Measurements from ENCODE around the gene ZNF208.

DNA sequence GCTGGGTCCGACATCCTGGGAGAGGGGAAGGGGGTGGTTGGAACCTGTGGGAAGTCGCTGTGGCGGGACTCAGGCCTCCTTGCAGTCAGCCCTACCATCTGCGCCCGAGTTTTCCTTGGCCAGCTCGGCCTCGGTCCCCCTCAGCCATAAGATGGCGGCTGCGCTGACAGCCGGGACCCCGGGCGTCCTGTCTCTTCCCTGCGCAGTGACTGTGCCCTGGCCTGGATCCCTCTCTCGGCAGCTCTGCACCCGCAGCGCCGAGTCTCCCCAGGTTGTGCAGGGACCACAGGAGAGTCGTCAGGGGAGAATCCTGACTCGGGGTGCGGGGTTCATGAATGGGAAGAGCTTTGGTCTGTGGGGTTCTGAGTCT is 41.9 kb upstream of the ZNF208 start:
- TF ChIP-seq, protein P1, sequence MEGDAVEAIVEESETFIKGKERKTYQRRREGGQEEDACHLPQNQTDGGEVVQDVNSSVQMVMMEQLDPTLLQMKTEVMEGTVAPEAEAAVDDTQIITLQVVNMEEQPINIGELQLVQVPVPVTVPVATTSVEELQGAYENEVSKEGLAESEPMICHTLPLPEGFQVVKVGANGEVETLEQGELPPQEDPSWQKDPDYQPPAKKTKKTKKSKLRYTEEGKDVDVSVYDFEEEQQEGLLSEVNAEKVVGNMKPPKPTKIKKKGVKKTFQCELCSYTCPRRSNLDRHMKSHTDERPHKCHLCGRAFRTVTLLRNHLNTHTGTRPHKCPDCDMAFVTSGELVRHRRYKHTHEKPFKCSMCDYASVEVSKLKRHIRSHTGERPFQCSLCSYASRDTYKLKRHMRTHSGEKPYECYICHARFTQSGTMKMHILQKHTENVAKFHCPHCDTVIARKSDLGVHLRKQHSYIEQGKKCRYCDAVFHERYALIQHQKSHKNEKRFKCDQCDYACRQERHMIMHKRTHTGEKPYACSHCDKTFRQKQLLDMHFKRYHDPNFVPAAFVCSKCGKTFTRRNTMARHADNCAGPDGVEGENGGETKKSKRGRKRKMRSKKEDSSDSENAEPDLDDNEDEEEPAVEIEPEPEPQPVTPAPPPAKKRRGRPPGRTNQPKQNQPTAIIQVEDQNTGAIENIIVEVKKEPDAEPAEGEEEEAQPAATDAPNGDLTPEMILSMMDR (conservative IDR thresholded peaks at IDR 0.05 in 1 of 2, IDR thresholded peaks at IDR 0.05 in 1 of 2; ENCODE audit: extremely low read depth in 1 of 2, insufficient read depth in 1 of 2, low read depth in 1 of 2, low read length in 2 of 2): no peak
- no peak for TF ChIP-seq EZH2 (IDR thresholded peaks at IDR 0.05; ENCODE audit: borderline replicate concordance, low read length)

All from mammary epithelial cell (primary cell).